ENCODE data around the gene MED27. TPM values are rescaled to one million over a fixed set of nuclear protein-coding genes. Genes with fewer than 3 reads are reported as not detected.

The MED27 gene
- total RNA-seq, 1 donor from 2014 or later: 15.7 TPM

GRCh38 chr9:132030626-132031325 is 48.9 kb downstream of the MED27 start:
- no peak for TF ChIP-seq CTCF (IDR thresholded peaks at IDR 0.05)
- Histone ChIP-seq H3K27ac (no peak overlapping the region), H3K36me3 (no peaks in the 10 kb centered on the region), H3K27me3 (ENCODE audit: low read depth) (no peaks in the 10 kb centered on the region), H3K9me3 (no peaks in the 10 kb centered on the region), H3K4me3 (no peak overlapping the region), H3K4me1 (peaks cover 42% of the 10 kb centered on the region)
- intact Hi-C loops (cut with DNase I): no loop called here
- ATAC-seq (no peak), DNase-seq (no peak)

GRCh38 chr9:132027752-132028663 is 51.7 kb downstream of the MED27 start:
- Histone ChIP-seq H3K4me1 (peaks cover 39% of the 10 kb centered on the region), H3K36me3 (no peaks in the 10 kb centered on the region), H3K9me3 (no peaks in the 10 kb centered on the region), H3K27me3 (ENCODE audit: low read depth) (no peaks in the 10 kb centered on the region), H3K4me3 (no peak overlapping the region), H3K27ac (no peak overlapping the region)
- ATAC-seq (peak; percentile 83 to 89), DNase-seq (no peak)
- intact Hi-C loops (cut with DNase I): no loop called here
- TF ChIP-seq CTCF (IDR thresholded peaks at IDR 0.05): no peak

GRCh38 chr9:132026932-132027585 is 52.6 kb downstream of the MED27 start:
- intact Hi-C loops (cut with DNase I): no loop called here
- H3K27ac ChIP-seq: no peak overlapping the region

GRCh38 chr9:132025766-132026165 is 53.9 kb downstream of the MED27 start:
- ATAC-seq: no peak
- Histone ChIP-seq H3K27me3 (ENCODE audit: low read depth) (no peaks in the 10 kb centered on the region), H3K9me3 (no peaks in the 10 kb centered on the region), H3K27ac (no peak overlapping the region), H3K4me3 (no peak overlapping the region), H3K4me1 (peaks cover 27% of the 10 kb centered on the region), H3K36me3 (no peaks in the 10 kb centered on the region)
- intact Hi-C loops (cut with DNase I): no loop called here
- TF ChIP-seq CTCF (IDR thresholded peaks at IDR 0.05): no peak
- no peak for DNase-seq

More at GRCh38 chr9:132026932-132027585, 52.6 kb downstream of the MED27 start:
- H3K9me3 ChIP-seq: no peaks in the 10 kb centered on the region
- peaks cover 30% of the 10 kb centered on the region for H3K4me1 ChIP-seq
- H3K27me3 ChIP-seq (ENCODE audit: low read depth): no peaks in the 10 kb centered on the region
- H3K4me3 ChIP-seq: no peak overlapping the region
- ATAC-seq (peak in 1 of 2 donors; percentile 8), DNase-seq (no peak)
- no peaks in the 10 kb centered on the region for H3K36me3 ChIP-seq
- no peak for TF ChIP-seq CTCF (IDR thresholded peaks at IDR 0.05)

GRCh38 chr9:132024589-132024988 is 55.1 kb downstream of the MED27 start:
- no peaks in the 10 kb centered on the region for H3K9me3 ChIP-seq
- H3K27me3 ChIP-seq (ENCODE audit: low read depth): no peaks in the 10 kb centered on the region
- no peak overlapping the region for H3K27ac ChIP-seq
- H3K36me3 ChIP-seq: no peaks in the 10 kb centered on the region
- H3K4me3 ChIP-seq: no peak overlapping the region
- peaks cover 24% of the 10 kb centered on the region for H3K4me1 ChIP-seq
- intact Hi-C loops (cut with DNase I): no loop called here
- no peak for TF ChIP-seq CTCF (IDR thresholded peaks at IDR 0.05)
- no peak for ATAC-seq
- no peak for DNase-seq
